A549 (cell line): ENCODE results near the gene MITF. TPM values are rescaled to one million over a fixed set of nuclear protein-coding genes. Genes with fewer than 3 reads are reported as not detected.

Experiments used
- ATAC-seq, 2 experiments: fragments of 200-7000 bp in 1 of 2; fragments of >200 bp in 1 of 2; cut with Nextera tagmentation in 1 of 2; cut with Tn5 transposase in 1 of 2; 3 replicates each; pipeline versions ENCODE4 v1.8.0 to v1.9.1; 2018 to 2020; ENCODE audit warnings: mild to moderate bottlenecking in 1 of 2, moderate library complexity in 1 of 2
- CTCF ChIA-PET: fragments of 300-600 bp; sonication (Branson Sonifier 250); formaldehyde crosslinking; extraction: SDS; loops from one replicate; lab custom pipeline; 2021; ENCODE audit warnings: antibody characterized with exemption, inconsistent platforms; lab: Yijun Ruan, JAX
- POLR2A ChIA-PET: fragments of 350-600 bp; formaldehyde crosslinking; extraction: SDS; loops from one replicate; lab custom pipeline; 2021; ENCODE audit warnings: antibody characterized with exemption, inconsistent platforms; lab: Yijun Ruan, JAX
- DNase-seq, 2 experiments: peaks; one replicate each; pipeline versions ENCODE4 v3.0.0 to v3.0.0-alpha.2; 2011 to 2016; ENCODE audit warnings: low read depth in 1 of 2, low spot score in 1 of 2
- FAIRE-seq: peaks from 2 replicates; lab custom pipeline; 2011; peaks lifted over from hg19 to GRCh38; lab: Jason Lieb, UNC
- H3K27ac ChIP-seq, 2 experiments: fragments of >200 bp; sonication (Bioruptor Twin); formaldehyde crosslinking; 3 replicates each; pipeline ENCODE4 v1.5.1; 2016 to 2017
- H3K4me1 ChIP-seq: fragments of >200 bp; sonication (Bioruptor Twin); formaldehyde crosslinking; 3 replicates; pipeline ENCODE4 v1.6.1; 2016
- H3K4me2 ChIP-seq: fragments of >200 bp; sonication (Bioruptor Twin); formaldehyde crosslinking; 3 replicates; pipeline ENCODE4 v1.6.1; 2016
- H3K4me3 ChIP-seq: fragments of >200 bp; sonication (Bioruptor Twin); formaldehyde crosslinking; 3 replicates; pipeline ENCODE4 v1.5.1; 2016
- H3K9me3 ChIP-seq: fragments of >200 bp; sonication (Bioruptor Twin); formaldehyde crosslinking; 3 replicates; pipeline ENCODE4 v1.6.1; 2016
- CEBPB ChIP-seq, 2 experiments: fragments of >200 bp in 1 of 2; sonication (Bioruptor Twin) in 1 of 2; formaldehyde crosslinking in 1 of 2; IDR thresholded peaks; 2 replicates each; pipeline ENCODE4 v1.6.1; 2012 to 2016
- CHD2 ChIP-seq: fragments of 150-350 bp; IDR thresholded peaks from 2 replicates; pipeline ENCODE4 v1.6.1; 2014; ENCODE audit warnings: low read length; ENCODE audit not compliant: partially characterized antibody
- CHD4 ChIP-seq: fragments of 200-600 bp; sonication (generic); IDR thresholded peaks from 2 replicates; pipeline ENCODE4 v1.6.1; 2016; ENCODE audit warnings: antibody characterized with exemption, mild to moderate bottlenecking, borderline replicate concordance
- EP300 ChIP-seq, 2 experiments: fragments of >200 bp; sonication (Bioruptor Twin); formaldehyde crosslinking; IDR thresholded peaks; 2 replicates in 1 of 2; 3 replicates in 1 of 2; pipeline ENCODE4 v1.6.1; 2016 to 2017
- FOSB ChIP-seq: fragments of 250-450 bp; sonication (Bioruptor Pico); IDR thresholded peaks from 2 replicates; pipeline ENCODE4 v1.5.0; 2020; ENCODE audit warnings: mild to moderate bottlenecking, moderate library complexity
- FOSL2 ChIP-seq, 2 experiments: fragments of 450-650 bp in 1 of 2; fragments of >200 bp in 1 of 2; sonication (Bioruptor Twin) in 1 of 2; formaldehyde crosslinking; IDR thresholded peaks; 2 replicates each; pipeline versions ENCODE4 v1.5.0 to v1.6.1; 2016 to 2020; ENCODE audit warnings: mild to moderate bottlenecking in 1 of 2, moderate library complexity in 1 of 2
- FOXS1 ChIP-seq: fragments of 250-450 bp; sonication (Bioruptor Pico); IDR thresholded peaks from 2 replicates; pipeline ENCODE4 v1.5.0; 2020; ENCODE audit warnings: mild to moderate bottlenecking, moderate library complexity
- HOXB5 ChIP-seq: fragments of 250-450 bp; sonication (Bioruptor Pico); IDR thresholded peaks from 2 replicates; pipeline ENCODE4 v1.5.0; 2020; ENCODE audit warnings: mild to moderate bottlenecking, moderate library complexity
- KDM5A ChIP-seq: fragments of 200-600 bp; sonication (generic); IDR thresholded peaks from 2 replicates; pipeline ENCODE4 v1.6.1; 2016; ENCODE audit warnings: antibody characterized with exemption, mild to moderate bottlenecking
- MAZ ChIP-seq: fragments of 150-350 bp; IDR thresholded peaks from 2 replicates; pipeline ENCODE4 v1.6.1; 2014; ENCODE audit warnings: antibody characterized with exemption, low read depth, low read length, borderline replicate concordance
- NR3C1 ChIP-seq: fragments of >200 bp; sonication (Bioruptor Twin); formaldehyde crosslinking; IDR thresholded peaks from 3 replicates; pipeline ENCODE4 v1.6.1; 2017
- POLR2AphosphoS2 ChIP-seq: conservative IDR thresholded peaks from 2 replicates; pipeline ENCODE4 v1.6.1; 2012; ENCODE audit warnings: low read length, improper control_type of control experiment, inconsistent platforms
- RAD21 ChIP-seq, 2 experiments: fragments of >200 bp in 1 of 2; sonication (Bioruptor Twin) in 1 of 2; formaldehyde crosslinking in 1 of 2; IDR thresholded peaks in 1 of 2; conservative IDR thresholded peaks in 1 of 2; 2 replicates in 1 of 2; 3 replicates in 1 of 2; pipeline ENCODE4 v1.6.1; 2012 to 2018; ENCODE audit warnings: inconsistent platforms in 1 of 2
- RARB ChIP-seq: fragments of 250-450 bp; sonication (Bioruptor Pico); IDR thresholded peaks from 2 replicates; pipeline ENCODE4 v1.8.0; 2021; ENCODE audit warnings: mild to moderate bottlenecking, moderate library complexity
- SMC3 ChIP-seq: fragments of >200 bp; sonication (Bioruptor Twin); formaldehyde crosslinking; IDR thresholded peaks from 3 replicates; pipeline ENCODE4 v1.6.1; 2018; ENCODE audit warnings: inconsistent platforms
- TFCP2L1 ChIP-seq: fragments of 250-450 bp; sonication (Bioruptor Pico); IDR thresholded peaks from 2 replicates; pipeline ENCODE4 v1.5.0; 2021; ENCODE audit warnings: mild to moderate bottlenecking
- ZC3H11A ChIP-seq: fragments of 450-650 bp; IDR thresholded peaks from 2 replicates; pipeline ENCODE4 v1.6.1; 2014; ENCODE audit warnings: antibody characterized with exemption, mild to moderate bottlenecking
- ZNF302 ChIP-seq: fragments of 250-450 bp; sonication (Bioruptor Pico); IDR thresholded peaks from 2 replicates; pipeline ENCODE4 v1.9.0; 2021; ENCODE audit warnings: inconsistent platforms, mild to moderate bottlenecking, moderate library complexity
- ZSCAN20 ChIP-seq: fragments of 250-450 bp; sonication (Bioruptor Pico); IDR thresholded peaks from 2 replicates; pipeline ENCODE4 v1.8.0; 2022; ENCODE audit warnings: mild to moderate bottlenecking, moderate library complexity
- WGBS: methylation state at CpG from one replicate; pipeline ENCODE4 v1.1.6; 2017; ENCODE audit errors: missing lambda C conversion rate; 5-methylcytosine and 5-hydroxymethylcytosine counted together
- polyA plus RNA-seq, 4 experiments: library from polyadenylated mRNA; depleted of rRNA in 3 of 4; stranded (reverse); fragments of >200 nt; fragmentation: RNase III in 1 of 4; extraction: RNeasy Plus Mini Kit Qiagen cat#74134 plus additional on column Dnase treatment in 1 of 4; gene quantifications; 2 replicates in 3 of 4; 3 replicates in 1 of 4; pipeline ENCODE4 v1.2.3, GENCODE V29; 2011 to 2017
- TF ChIP-seq, protein P1 (sequence below): IDR thresholded peaks from 2 replicates; pipeline ENCODE4 v1.6.1; 2012
- TF ChIP-seq, protein P2 (sequence below): fragments of 150-350 bp; IDR thresholded peaks from 2 replicates; pipeline ENCODE4 v1.6.1; 2014; ENCODE audit warnings: low read depth, mild to moderate bottlenecking, low read length

Gene MITF
- polyA plus RNA-seq, 2 of the 4 experiments (the other 2 are of a cell fraction), result 14.3 to 15.9 TPM

DNA sequence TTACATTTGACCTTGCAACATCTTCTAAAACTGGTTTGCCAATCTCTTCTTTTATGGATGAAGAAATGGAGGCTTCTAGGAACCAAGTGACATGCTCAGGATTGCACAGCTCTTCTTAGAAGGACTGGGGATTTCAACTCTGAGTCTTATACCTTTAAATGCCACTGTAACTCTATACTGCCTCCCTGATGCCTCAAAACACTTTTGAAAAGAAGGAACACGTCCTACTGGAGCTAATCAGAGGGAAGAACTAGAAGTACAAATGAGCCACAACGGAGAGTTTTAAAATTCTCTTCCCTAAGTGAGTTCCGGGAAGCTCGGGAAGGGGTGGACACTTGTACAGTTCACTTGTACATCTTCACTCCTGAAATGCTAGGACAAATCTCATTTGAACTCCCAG lies 949 bp upstream of the MITF start:
- H3K4me3 ChIP-seq, result peak overlapping the region; percentile 85
- ChIA-PET CTCF (interaction anchor here (0.8 to 3.3 kb wide), 7 partner anchors 13 to 117 kb away, joined by 3 to 24 read pairs (median 3); no protein-coding TSS in a partner anchor), POLR2A (no interaction called here)
- peaks cover 6% of the 10 kb centered on the region; the same call in 2 of the 3 replicates for H3K4me1 ChIP-seq
- ATAC-seq (peak; percentile 36 to 44; a peak in 5 of 6 replicates), DNase-seq (no peak), FAIRE-seq (no peak)
- H3K27ac ChIP-seq, result peak overlapping the region; percentile 59 to 69; a peak in 5 of 6 replicates
- no peaks in the 10 kb centered on the region for H3K9me3 ChIP-seq
- TF ChIP-seq CHD4 (no peak), RARB (CRISPR knock-in tag) (no peak), KDM5A (no peak), HOXB5 (no peak), POLR2AphosphoS2 (no peak), ZSCAN20 (CRISPR knock-in tag) (no peak), ZC3H11A (no peak), EP300 (IDR thresholded peaks at IDR 0.05) (no peak), FOSL2 (IDR thresholded peaks at IDR 0.05) (no peak), FOSL2 (CRISPR knock-in tag; IDR thresholded peaks at IDR 0.05) (no peak), FOXS1 (no peak), CEBPB (IDR thresholded peaks at IDR 0.05) (no peak), NR3C1 (no peak)
- TF ChIP-seq, protein P1, sequence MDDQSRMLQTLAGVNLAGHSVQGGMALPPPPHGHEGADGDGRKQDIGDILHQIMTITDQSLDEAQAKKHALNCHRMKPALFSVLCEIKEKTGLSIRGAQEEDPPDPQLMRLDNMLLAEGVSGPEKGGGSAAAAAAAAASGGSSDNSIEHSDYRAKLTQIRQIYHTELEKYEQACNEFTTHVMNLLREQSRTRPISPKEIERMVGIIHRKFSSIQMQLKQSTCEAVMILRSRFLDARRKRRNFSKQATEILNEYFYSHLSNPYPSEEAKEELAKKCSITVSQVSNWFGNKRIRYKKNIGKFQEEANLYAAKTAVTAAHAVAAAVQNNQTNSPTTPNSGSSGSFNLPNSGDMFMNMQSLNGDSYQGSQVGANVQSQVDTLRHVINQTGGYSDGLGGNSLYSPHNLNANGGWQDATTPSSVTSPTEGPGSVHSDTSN, result no peak
- peak overlapping the region; percentile 91 for H3K4me2 ChIP-seq
- 4% methylated on average over 4 of the region's 4 CpGs for WGBS

DNA sequence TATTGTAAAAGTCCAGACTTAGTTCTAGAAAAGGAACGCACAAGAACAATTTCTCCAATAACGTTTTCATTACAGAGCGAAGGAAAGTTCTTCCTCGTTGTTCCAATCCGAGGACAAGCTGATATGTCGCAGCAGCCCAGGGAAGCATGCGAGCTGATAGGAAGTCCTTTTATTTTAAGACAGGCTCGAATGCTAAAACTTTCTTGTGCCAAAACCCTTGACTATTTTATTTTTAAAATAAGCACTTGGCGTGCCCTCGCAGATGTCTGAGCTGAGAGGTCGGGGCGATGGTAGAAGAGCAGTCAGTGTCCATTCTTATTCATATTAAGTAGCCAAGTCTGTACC lies 433 bp upstream of the MITF start:
- Histone ChIP-seq H3K4me2 (peak overlapping the region; percentile 91), H3K9me3 (no peaks in the 10 kb centered on the region), H3K4me3 (peak overlapping the region; percentile 85)
- FAIRE-seq, result no peak
- under 1% methylated on average over 12 of the region's 12 CpGs for WGBS
- CTCF ChIA-PET, result interaction anchor here (0.7 to 3.3 kb wide), 8 partner anchors 13 to 117 kb away, joined by 3 to 24 read pairs (median 3); no protein-coding TSS in a partner anchor
- DNase-seq, result no peak
- TF ChIP-seq SMC3, result no peak
- TF ChIP-seq RAD21 (conservative IDR thresholded peaks at IDR 0.05 in 1 of 2, IDR thresholded peaks at IDR 0.05 in 1 of 2), result no peak
- no peak for TF ChIP-seq FOSB (CRISPR knock-in tag)
- no peak for TF ChIP-seq TFCP2L1 (CRISPR knock-in tag)
- no peak for TF ChIP-seq ZNF302 (CRISPR knock-in tag)
- TF ChIP-seq, protein P2, sequence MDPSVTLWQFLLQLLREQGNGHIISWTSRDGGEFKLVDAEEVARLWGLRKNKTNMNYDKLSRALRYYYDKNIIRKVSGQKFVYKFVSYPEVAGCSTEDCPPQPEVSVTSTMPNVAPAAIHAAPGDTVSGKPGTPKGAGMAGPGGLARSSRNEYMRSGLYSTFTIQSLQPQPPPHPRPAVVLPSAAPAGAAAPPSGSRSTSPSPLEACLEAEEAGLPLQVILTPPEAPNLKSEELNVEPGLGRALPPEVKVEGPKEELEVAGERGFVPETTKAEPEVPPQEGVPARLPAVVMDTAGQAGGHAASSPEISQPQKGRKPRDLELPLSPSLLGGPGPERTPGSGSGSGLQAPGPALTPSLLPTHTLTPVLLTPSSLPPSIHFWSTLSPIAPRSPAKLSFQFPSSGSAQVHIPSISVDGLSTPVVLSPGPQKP, result no peak
- TF ChIP-seq CHD2, result no peak
- TF ChIP-seq MAZ, result no peak
- TF ChIP-seq, all 56 proteins: peak for 0
- Histone ChIP-seq H3K4me1 (peaks cover 6% of the 10 kb centered on the region; the same call in 2 of the 3 replicates), H3K27ac (peak overlapping the region; percentile 59 to 69; a peak in 5 of 6 replicates)
- ATAC-seq, result 0 out of 6 replicates have a peak, but pooled peaks of 1 of the 2 experiments have one; percentile 1
- POLR2A ChIA-PET, result interaction anchor here (0.7 to 1.0 kb wide), 3 partner anchors 11 to 46 kb away, joined by 3 read pairs; no protein-coding TSS in a partner anchor
